ENCODE data around the gene LAPTM5. TPM values are rescaled to one million over a fixed set of nuclear protein-coding genes. Genes with fewer than 3 reads are reported as not detected.

Gene LAPTM5
- total RNA-seq, 1 experiment from 2014 or later: 1.9 TPM

- DNase-seq (ENCODE audit: low read depth, low spot score) (no peak), ATAC-seq (no peak)
- TF ChIP-seq TCF7L2 (IDR thresholded peaks at IDR 0.05; ENCODE audit: low read depth, low read length): no peak
- no peak for TF ChIP-seq CTCF (IDR thresholded peaks at IDR 0.05)
- TF ChIP-seq POLR2AphosphoS5 (IDR thresholded peaks at IDR 0.05; ENCODE audit: low read depth, low read length): no peak
- TF ChIP-seq REST (IDR thresholded peaks at IDR 0.05; ENCODE audit: insufficient read depth in 1 of 2, low read depth in 2 of 2, low read length in 1 of 2): no peak
- no peak for TF ChIP-seq SIN3A (IDR thresholded peaks at IDR 0.05; ENCODE audit: borderline replicate concordance, insufficient read depth, low read depth, low read length)
- ChIA-PET POLR2A (no interaction called here), CTCF (interaction anchor here (4.4 kb wide), 1 partner anchor 106 kb away, joined by 71 read pairs; no protein-coding TSS in a partner anchor)
- in situ Hi-C loops (cut with HindIII; ENCODE audit: low pct_unique_long_range_greater_than_20kb, low sequenced_read_pairs): loop anchor here (25.0 kb wide), 1 partner anchor 108 kb away; the partner anchor contains the start of gene SDC3
- peaks cover 11% of the 10 kb centered on the region for H3K4me1 ChIP-seq (ENCODE audit: control insufficient read depth, insufficient read depth, low read length)
- no peaks in the 10 kb centered on the region for H3K36me3 ChIP-seq (ENCODE audit: control insufficient read depth, insufficient read depth, low read length)
- BruUV-seq (replicated peaks): no TSS peak
- intact Hi-C loops (cut with micrococcal nuclease; ENCODE audit: unreplicated experiment): no loop called here
- no peak overlapping the region for H3K4me3 ChIP-seq (ENCODE audit: low read depth in 2 of 2, low read length in 2 of 2)
- no peak overlapping the region for H3K27ac ChIP-seq (ENCODE audit: low read length)
- no peaks in the 10 kb centered on the region for H3K27me3 ChIP-seq (ENCODE audit: control insufficient read depth, insufficient read depth, low read length)
- no peaks in the 10 kb centered on the region for H3K9me3 ChIP-seq (ENCODE audit: control insufficient read depth, insufficient read depth, low read depth, low read length)
These were observed 46.8 kb upstream of the LAPTM5 start for GRCh38 chr1:30804352-30804751.

- POLR2A ChIA-PET: no interaction called here
- H3K27ac ChIP-seq (ENCODE audit: low read length): no peak overlapping the region
- ATAC-seq (no peak), DNase-seq (ENCODE audit: low read depth, low spot score) (no peak)
- H3K36me3 ChIP-seq (ENCODE audit: control insufficient read depth, insufficient read depth, low read length): no peaks in the 10 kb centered on the region
- BruUV-seq (replicated peaks): no TSS peak
- CTCF ChIA-PET: interaction anchor here (4.4 kb wide), 1 partner anchor 107 kb away, joined by 71 read pairs; no protein-coding TSS in a partner anchor
- intact Hi-C loops (cut with micrococcal nuclease; ENCODE audit: unreplicated experiment): no loop called here
- H3K27me3 ChIP-seq (ENCODE audit: control insufficient read depth, insufficient read depth, low read length): no peaks in the 10 kb centered on the region
- in situ Hi-C loops (cut with HindIII; ENCODE audit: low pct_unique_long_range_greater_than_20kb, low sequenced_read_pairs): loop anchor here (25.0 kb wide), 1 partner anchor 109 kb away; the partner anchor contains the start of gene SDC3
- no peaks in the 10 kb centered on the region for H3K9me3 ChIP-seq (ENCODE audit: control insufficient read depth, insufficient read depth, low read depth, low read length)
- no peak overlapping the region for H3K4me3 ChIP-seq (ENCODE audit: low read depth in 2 of 2, low read length in 2 of 2)
- peaks cover 11% of the 10 kb centered on the region for H3K4me1 ChIP-seq (ENCODE audit: control insufficient read depth, insufficient read depth, low read length)
- TF ChIP-seq TCF7L2 (IDR thresholded peaks at IDR 0.05; ENCODE audit: low read depth, low read length) (no peak), REST (IDR thresholded peaks at IDR 0.05; ENCODE audit: insufficient read depth in 1 of 2, low read depth in 2 of 2, low read length in 1 of 2) (no peak), POLR2AphosphoS5 (IDR thresholded peaks at IDR 0.05; ENCODE audit: low read depth, low read length) (no peak)
These were observed 46.0 kb upstream of the LAPTM5 start for GRCh38 chr1:30803562-30803961.
